HS-27A (cell line): Measurements from ENCODE around the gene KLHL1.
"Not testable (repeated sequence)": the region's sequence is repeated elsewhere in the genome, so short reads cannot be mapped to it uniquely, and the experiment has no call there.

Experiments
- DNase-seq: peaks from one replicate; pipeline ENCODE4 v3.0.0-alpha.2; 2012; ENCODE audit warnings: low read depth, missing footprints

Gene KLHL1, protein sequence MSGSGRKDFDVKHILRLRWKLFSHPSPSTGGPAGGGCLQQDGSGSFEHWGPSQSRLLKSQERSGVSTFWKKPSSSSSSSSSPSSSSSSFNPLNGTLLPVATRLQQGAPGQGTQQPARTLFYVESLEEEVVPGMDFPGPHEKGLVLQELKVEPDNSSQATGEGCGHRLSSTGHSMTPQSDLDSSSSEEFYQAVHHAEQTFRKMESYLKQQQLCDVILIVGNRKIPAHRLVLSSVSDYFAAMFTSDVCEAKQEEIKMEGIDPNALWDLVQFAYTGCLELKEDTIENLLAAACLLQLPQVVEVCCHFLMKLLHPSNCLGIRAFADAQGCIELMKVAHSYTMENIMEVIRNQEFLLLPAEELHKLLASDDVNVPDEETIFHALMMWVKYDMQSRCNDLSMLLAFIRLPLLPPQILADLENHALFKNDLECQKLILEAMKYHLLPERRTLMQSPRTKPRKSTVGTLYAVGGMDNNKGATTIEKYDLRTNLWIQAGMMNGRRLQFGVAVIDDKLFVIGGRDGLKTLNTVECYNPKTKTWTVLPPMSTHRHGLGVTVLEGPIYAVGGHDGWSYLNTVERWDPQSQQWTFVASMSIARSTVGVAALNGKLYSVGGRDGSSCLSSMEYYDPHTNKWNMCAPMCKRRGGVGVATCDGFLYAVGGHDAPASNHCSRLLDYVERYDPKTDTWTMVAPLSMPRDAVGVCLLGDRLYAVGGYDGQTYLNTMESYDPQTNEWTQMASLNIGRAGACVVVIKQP

DNA sequence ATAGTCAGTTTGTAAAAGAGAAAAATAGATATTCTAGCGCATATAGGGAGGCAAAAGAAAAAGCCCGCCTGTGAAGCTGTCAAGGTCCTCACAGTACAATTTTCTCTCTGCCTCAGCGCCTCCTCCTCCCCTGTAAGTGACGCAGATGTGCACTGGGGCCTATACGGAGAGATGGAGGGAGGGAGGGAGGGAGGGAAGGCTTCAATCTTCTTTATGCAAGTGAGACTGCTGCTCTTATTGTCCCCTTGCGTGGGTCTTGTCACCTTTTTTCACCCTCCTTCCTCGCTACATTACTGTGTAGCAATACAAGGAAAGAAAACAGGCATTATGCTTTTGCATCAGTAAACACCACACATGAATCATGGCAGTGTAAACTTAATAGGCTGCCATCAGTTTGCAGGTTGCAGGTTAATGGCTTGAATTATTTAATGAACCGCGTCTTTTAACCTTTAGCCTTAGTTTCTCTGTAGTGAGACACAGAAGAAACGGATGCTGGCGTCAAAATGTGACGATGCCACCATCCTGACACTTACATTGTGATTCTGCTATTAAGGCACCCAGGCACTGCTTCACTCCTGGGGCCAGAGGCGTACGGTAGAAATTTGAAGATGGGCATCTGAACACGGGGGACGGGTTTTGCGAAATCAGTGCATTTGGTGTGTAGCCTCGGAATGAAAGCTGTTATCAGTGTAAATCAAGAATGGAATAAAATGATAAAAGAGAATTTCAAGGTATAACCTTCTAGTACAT is at the start of gene KLHL1:
KLHL1 (minus strand) TSS at position 97 of the 750 bp plus-strand sequence. CDS start 753 bp downstream, outside the sequence.
- DNase-seq = no peak

DNA sequence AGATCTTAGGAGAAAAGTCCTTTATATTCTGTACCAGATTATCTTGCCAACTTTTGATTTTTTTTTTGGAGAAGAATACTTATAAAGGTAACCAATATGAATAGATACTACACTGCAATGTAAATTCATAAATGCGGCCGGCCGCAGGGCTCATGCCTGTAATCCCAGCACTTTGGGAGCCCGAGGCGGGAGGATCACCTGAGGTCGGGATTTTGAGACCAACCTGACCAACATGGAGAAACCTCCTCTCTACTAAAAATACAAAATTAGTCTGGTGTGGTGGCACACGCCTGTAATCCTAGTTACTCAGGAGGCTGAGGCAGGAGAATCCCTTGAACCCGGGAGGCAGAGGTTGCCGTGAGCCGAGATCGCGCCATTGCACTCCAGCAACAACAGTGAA is 34.4 kb upstream of the KLHL1 start:
- DNase-seq = not testable (repeated sequence)

GRCh38 chr13:70128098-70128497 is 19.8 kb upstream of the KLHL1 start:
- no peak for DNase-seq

- no peak for DNase-seq
These were observed 17.4 kb upstream of the KLHL1 start for GRCh38 chr13:70125693-70126092.

DNA sequence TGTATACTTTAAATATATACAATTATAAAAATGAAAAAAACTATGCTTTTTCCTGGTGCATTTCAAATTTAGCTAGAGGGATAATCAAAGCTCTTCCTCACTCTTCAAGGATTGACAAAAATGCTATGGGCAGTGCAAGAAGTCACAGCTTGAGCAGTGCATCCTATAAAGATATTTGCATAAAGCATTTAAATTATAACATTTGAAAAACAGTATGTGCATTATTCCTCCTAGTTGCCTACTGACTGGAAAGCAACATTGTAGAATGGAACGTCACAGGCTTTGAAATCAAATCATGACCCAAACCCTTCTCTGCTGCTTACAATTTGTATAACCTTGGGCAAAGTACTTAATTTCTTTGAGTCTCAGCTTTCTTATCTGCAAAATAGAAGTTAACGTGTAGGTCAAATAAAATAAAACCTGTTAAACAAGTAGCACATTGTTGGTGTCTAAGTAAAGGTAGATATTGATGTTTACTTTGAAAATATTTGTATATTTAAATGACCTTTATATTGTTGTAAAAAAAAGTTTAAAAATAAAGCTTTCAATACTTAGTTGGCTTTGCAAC is 9.2 kb upstream of the KLHL1 start:
- no peak for DNase-seq

DNA sequence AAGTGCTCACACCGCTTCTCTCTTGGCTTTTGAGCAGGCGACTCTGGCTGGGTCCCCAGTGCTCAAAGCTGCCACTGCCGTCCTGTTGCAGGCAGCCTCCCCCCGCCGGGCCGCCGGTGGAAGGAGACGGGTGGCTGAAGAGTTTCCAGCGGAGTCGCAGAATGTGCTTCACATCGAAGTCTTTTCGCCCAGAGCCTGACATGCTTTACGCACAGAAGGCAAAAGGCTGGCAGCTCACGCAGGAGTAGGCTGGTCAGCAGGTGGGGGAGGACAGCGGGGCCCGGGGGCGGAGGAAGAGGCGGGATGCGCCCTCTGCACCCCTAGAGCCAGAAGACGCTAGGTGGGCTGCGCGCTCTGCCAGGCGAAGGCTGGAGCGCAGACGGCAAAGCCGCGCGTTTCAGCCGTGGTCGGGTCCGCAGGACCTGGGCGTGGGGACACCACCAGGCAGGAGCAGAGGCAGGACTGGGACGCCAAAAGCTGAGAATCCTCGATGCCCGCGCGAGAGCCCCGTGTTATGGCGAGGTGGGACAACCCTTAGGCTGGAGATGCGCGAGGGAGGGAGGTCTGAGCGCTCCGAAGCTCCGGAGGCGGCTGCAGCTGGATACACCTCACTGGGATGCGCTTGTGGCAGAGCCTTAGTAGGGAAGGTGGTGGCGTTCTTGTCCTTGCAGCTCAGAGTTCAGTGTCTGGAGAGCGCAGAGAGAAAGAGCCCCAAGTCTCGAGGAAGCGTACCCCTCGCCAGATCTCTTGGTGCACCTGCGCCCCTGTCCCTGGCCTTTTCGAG is 562 bp downstream of the KLHL1 start, which contains the start of gene ATXN8OS:
ATXN8OS (plus strand) TSS at position 329 of the 784 bp plus-strand sequence.
- no peak for DNase-seq

GRCh38 chr13:70107125-70107497 is 1.1 kb downstream of the KLHL1 start:
- DNase-seq = no peak

- no peak for DNase-seq
These were observed 3.8 kb downstream of the KLHL1 start for GRCh38 chr13:70104481-70104880.

DNA sequence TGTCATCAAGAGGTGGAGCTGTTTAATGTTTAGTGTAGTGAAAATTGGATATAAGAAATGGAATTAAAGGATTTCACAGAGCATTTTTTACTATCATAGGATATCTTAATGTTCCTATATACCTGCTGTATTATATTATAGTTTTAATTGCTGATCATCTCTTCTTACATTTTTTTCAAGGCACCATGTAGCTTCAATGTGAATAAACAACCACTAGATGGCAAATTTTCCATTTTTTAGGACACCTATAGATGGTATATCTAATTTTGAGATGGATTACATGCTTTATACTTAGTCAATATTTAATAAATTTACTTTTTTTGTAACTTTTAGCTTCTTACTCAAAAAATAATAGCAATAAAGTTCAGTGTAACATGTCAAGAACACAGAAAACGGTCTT is 9.6 kb downstream of the KLHL1 start:
- no peak for DNase-seq

- no peak for DNase-seq
These were observed 18.1 kb downstream of the KLHL1 start for GRCh38 chr13:70090036-70090723.

GRCh38 chr13:70088926-70089325 is 19.3 kb downstream of the KLHL1 start:
- DNase-seq = no peak

DNA sequence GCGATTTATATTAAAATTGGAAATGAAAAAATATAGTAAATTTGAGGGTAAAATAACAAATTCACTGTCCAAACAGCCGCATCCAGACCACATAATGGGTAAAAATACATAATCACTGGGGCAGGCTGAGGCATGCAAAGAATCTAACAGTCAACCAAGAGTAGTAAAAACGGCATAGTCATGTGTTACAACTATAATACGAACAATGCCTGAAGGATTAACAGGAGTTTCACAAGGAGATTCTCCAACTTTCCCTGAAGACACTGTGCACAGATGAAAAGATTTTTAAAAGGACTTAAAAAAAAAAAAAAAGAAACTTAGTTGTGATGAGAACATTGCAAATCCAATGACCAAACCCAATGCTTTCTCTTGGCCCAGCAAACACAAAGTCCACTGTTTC is 21.0 kb downstream of the KLHL1 start:
- no peak for DNase-seq

DNA sequence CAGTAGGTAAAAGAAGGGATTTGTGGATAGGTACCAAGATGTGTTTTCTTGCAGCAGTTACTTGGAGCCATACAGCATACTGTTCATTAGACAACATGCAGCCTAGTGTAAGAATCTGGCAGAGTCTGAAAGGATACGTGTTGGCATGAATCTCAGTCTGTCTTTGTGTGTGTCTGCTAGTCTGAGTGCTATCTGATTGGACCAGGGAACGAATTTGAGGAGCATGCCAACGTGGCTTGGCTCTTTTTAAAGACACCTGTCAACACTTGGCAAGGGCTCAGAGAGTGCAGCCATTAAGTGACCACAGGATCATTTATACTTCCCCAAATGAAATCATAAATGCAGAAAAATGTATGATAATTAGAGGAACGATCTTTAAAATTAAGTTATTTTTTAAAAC is 28.2 kb downstream of the KLHL1 start:
- DNase-seq = no peak

DNA sequence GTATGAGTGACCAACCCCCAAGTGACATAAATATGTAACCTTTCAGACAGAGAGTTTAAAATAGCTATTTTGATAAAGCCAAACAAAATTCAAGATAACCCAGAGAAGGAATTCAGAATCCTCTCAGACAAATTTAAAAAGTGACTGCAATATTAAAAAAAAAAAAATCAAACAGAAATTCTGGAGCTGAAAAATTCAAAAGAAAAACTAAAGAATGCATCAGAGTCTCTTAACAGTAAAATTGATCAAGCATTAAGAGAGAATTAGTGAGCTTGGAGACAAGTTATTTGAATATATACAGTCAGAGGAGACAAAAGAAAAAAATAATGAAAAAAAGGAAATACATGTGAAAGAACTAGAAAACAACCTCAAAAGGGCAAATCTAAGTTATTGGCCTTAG is 53.7 kb downstream of the KLHL1 start:
- no peak for DNase-seq

DNA sequence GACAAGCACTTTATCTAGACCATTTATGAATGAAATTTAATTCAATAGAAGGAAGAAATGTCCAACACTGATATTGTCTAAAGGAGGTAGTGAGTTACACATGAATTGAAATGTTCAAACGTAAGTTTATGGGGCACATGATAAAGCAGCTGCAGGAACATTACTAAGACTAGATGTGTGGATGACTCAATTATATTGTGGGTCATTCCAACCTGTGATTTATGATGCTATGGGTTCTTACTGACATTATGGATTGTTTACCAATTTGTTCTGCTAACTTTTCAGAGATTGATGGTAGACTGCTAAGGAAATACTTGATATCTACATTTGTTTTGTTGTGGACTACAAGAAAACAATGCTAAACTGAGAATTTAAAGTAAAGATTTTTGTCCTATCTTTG is 56.7 kb downstream of the KLHL1 start:
- no peak for DNase-seq

DNA sequence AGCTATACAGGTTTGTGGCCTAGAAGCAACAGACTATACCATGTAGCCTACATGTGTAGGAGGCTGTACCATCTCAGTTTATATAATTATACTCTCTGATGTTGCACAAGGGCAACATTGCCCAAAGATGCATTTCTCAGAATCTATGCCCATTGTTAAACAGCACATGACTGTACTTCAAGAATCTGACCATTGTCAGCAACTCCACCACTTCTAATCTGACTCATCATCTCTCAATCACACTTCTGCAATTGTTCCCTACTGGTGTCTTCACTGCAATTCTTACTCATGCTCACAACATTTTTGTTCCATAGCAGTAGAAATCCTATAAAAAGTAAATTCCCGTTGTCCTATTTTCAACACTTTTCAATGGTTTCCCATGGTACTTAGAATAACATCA is 64.6 kb downstream of the KLHL1 start:
- DNase-seq = no peak

DNA sequence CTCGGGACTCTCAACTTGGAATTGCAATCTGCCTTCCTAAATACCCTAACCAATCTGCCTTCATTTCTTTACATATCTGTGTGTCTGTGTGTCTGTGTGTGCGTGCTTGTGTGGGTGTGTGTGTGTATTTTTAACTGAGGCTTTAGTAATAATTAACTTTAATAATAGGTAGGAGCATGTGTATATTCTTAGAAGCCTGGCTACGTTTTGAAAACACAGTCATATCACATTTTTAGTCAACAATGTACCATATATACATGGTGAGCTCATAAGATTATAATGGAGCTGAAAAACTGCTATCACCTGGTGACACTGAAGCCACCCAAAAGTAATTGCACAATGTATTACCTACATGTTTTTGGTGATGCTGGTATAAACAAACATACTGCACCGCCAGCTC is 66.1 kb downstream of the KLHL1 start:
- no peak for DNase-seq

GRCh38 chr13:70034286-70034685 is 74.0 kb downstream of the KLHL1 start:
- DNase-seq = no peak

DNA sequence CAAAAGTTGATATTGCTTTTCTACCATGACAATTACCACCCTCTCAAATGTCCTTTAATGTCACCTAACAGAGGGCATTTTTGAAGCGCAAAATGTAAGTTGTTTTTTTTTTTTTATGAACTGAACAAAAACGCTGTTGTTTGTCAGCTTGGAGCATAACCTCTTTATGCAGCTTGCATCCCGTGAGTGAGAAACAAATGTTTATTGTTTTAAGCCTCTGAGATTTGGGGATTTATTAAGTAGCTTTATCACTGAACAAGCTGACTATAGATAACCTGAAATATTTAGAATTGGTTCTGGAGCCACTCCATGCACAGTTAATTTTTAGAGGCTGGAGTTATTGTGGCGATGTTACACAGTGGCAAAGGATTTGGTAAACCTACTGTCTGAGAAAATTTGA is 80.7 kb downstream of the KLHL1 start:
- DNase-seq = no peak

- DNase-seq = no peak
These were observed 84.7 kb downstream of the KLHL1 start for GRCh38 chr13:70023516-70023915.

- DNase-seq = no peak
These were observed 85.6 kb downstream of the KLHL1 start for GRCh38 chr13:70022646-70023045.
